Measurements from ENCODE around the gene TPK1. TPM values are rescaled to one million over a fixed set of nuclear protein-coding genes. Genes with fewer than 3 reads are reported as not detected.

The TPK1 gene
- total RNA-seq, 4 donors from 2014 or later: 0.59 to 178 (median 8.8) TPM

- H3K9me3 ChIP-seq: no peaks in the 10 kb centered on the region
- no peaks in the 10 kb centered on the region for H3K27me3 ChIP-seq
- TF ChIP-seq POLR2A (IDR thresholded peaks at IDR 0.05) (no peak), CTCF (IDR thresholded peaks at IDR 0.05) (peak; percentile 14 to 41 (median 34))
- intact Hi-C loops (cut with DNase I; ENCODE audit: low total_unique reads): no loop called here
- no peak for DNase-seq
- no peaks in the 10 kb centered on the region for H3K4me1 ChIP-seq
- H3K27ac ChIP-seq: no peak overlapping the region
- no peaks in the 10 kb centered on the region for H3K36me3 ChIP-seq
- H3K4me3 ChIP-seq: no peak overlapping the region
Measured at GRCh38 chr7:144738708-144739314, 97.0 kb downstream of the TPK1 start.

DNA sequence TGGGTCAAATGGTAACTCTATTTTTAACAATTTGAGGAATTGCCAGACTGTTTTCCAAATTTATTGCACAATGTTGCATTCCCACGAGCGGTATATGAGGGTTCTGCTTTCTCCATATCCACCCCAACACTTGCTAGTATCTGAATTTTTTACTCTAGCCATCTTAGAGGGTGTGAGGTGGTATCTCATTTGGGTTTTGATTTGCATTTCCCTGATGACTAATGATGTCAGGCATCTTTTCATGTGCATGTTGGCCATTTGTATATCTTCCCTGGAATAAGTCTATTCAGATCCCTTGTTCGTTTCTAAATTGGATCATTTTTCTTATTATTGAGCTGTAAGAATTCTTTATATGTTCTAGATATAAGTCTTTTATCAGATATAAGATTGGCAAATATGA lies 97.7 kb downstream of the TPK1 start:
- Histone ChIP-seq H3K27me3 (no peaks in the 10 kb centered on the region), H3K27ac (no peak overlapping the region), H3K9me3 (no peaks in the 10 kb centered on the region), H3K36me3 (no peaks in the 10 kb centered on the region), H3K4me3 (no peak overlapping the region), H3K4me1 (no peaks in the 10 kb centered on the region)
- no peak for DNase-seq
- no peak for TF ChIP-seq CTCF (IDR thresholded peaks at IDR 0.05)
- TF ChIP-seq POLR2A (IDR thresholded peaks at IDR 0.05): no peak
- intact Hi-C loops (cut with DNase I; ENCODE audit: low total_unique reads): no loop called here

- Histone ChIP-seq H3K36me3 (no peaks in the 10 kb centered on the region), H3K27me3 (no peaks in the 10 kb centered on the region), H3K4me1 (no peaks in the 10 kb centered on the region), H3K27ac (no peak overlapping the region), H3K9me3 (no peaks in the 10 kb centered on the region), H3K4me3 (no peak overlapping the region)
- TF ChIP-seq POLR2A (IDR thresholded peaks at IDR 0.05) (no peak), CTCF (IDR thresholded peaks at IDR 0.05) (no peak)
- no peak for DNase-seq
- intact Hi-C loops (cut with DNase I; ENCODE audit: low total_unique reads): no loop called here
Measured at GRCh38 chr7:144736880-144737493, 98.9 kb downstream of the TPK1 start.

GRCh38 chr7:144735505-144736276 lies 100.2 kb downstream of the TPK1 start:
- TF ChIP-seq POLR2A (IDR thresholded peaks at IDR 0.05): no peak
- no peak for TF ChIP-seq CTCF (IDR thresholded peaks at IDR 0.05)
- intact Hi-C loops (cut with DNase I; ENCODE audit: low total_unique reads): no loop called here
- no peaks in the 10 kb centered on the region for H3K36me3 ChIP-seq
- H3K4me1 ChIP-seq: no peaks in the 10 kb centered on the region
- no peaks in the 10 kb centered on the region for H3K27me3 ChIP-seq
- DNase-seq: no peak
- no peak overlapping the region for H3K27ac ChIP-seq
- no peak overlapping the region for H3K4me3 ChIP-seq
- H3K9me3 ChIP-seq: no peaks in the 10 kb centered on the region

Data from uterus (tissue), 4 donors.